Measurements from ENCODE around the gene AHR.

The AHR gene

DNA sequence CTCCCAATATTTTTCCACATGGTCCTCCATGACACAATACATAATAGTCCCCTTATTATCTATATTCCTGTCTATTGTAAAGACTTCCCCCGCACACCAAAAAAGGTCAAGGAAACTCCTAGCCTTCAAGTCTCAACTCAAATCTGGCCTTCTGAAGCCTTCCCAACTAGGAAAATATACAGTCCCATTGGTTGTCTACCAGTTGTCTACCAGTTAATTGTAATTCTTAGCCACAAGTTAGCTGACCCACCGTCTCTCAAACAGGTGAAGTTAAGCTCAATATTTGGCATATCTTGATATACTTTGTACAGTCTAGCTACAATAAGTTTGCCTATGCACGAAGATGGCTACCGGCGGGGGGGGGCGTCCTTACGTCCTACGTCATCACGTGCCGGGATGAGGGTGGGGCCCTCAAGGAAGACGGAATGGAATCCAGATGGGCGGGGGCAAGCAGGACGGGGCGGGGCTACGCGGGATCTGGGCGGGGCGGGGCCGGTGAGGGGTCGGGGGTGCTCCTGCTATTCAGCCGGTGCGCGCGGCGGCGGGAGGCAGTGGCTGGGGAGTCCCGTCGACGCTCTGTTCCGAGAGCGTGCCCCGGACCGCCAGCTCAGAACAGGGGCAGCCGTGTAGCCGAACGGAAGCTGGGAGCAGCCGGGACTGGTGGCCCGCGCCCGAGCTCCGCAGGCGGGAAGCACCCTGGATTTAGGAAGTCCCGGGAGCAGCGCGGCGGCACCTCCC, at the start of gene AHR:
Gene AHR, plus strand, starts transcription at position 551 of the 738 bp plus-strand sequence. CDS start 613 bp downstream, outside the sequence.
- Mint-ChIP-seq H3K4me3 (peak within 1 kb of the TSS; percentile 84 to 92 (median 91)), H3K27me3 (ENCODE audit: low read depth) (peaks cover 32% of the 10 kb centered on the region), H3K27ac (peak within 1 kb of the TSS; percentile 54 to 94 (median 69)), H3K4me1 (peaks cover 17% of the 10 kb centered on the region), H3K36me3 (ENCODE audit: low read depth) (no peaks in the 10 kb centered on the region), H3K9me3 (peaks cover 2% of the 10 kb centered on the region)
- TF ChIP-seq, protein P1, sequence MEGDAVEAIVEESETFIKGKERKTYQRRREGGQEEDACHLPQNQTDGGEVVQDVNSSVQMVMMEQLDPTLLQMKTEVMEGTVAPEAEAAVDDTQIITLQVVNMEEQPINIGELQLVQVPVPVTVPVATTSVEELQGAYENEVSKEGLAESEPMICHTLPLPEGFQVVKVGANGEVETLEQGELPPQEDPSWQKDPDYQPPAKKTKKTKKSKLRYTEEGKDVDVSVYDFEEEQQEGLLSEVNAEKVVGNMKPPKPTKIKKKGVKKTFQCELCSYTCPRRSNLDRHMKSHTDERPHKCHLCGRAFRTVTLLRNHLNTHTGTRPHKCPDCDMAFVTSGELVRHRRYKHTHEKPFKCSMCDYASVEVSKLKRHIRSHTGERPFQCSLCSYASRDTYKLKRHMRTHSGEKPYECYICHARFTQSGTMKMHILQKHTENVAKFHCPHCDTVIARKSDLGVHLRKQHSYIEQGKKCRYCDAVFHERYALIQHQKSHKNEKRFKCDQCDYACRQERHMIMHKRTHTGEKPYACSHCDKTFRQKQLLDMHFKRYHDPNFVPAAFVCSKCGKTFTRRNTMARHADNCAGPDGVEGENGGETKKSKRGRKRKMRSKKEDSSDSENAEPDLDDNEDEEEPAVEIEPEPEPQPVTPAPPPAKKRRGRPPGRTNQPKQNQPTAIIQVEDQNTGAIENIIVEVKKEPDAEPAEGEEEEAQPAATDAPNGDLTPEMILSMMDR (IDR thresholded peaks at IDR 0.05; ENCODE audit: unreplicated experiment in 3 of 3): no peak

DNA sequence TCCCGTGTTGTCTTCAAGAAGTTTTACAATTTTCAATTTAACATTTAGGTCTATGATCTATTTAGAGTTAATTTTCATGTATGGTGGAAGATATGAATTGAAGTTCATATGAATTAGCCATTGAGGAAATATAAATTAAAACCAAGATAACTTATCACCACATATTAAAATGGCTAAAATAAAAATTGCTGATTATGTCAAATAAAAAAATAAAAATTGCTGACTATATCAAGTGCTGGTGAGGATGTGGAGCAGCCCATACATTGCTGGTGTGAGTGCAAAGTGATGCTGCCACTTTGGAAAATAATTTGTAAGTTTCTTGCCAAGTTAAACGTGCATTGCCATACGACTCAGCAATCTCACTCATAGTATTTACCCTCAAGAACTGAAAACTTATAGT, 44.6 kb upstream of the AHR start:
- Mint-ChIP-seq H3K4me3 (no peak overlapping the region), H3K27ac (no peak overlapping the region), H3K36me3 (ENCODE audit: low read depth) (no peaks in the 10 kb centered on the region), H3K27me3 (ENCODE audit: low read depth) (no peaks in the 10 kb centered on the region), H3K9me3 (no peaks in the 10 kb centered on the region), H3K4me1 (no peaks in the 10 kb centered on the region)
- TF ChIP-seq, protein P1 (IDR thresholded peaks at IDR 0.05; ENCODE audit: unreplicated experiment in 3 of 3): no peak

DNA sequence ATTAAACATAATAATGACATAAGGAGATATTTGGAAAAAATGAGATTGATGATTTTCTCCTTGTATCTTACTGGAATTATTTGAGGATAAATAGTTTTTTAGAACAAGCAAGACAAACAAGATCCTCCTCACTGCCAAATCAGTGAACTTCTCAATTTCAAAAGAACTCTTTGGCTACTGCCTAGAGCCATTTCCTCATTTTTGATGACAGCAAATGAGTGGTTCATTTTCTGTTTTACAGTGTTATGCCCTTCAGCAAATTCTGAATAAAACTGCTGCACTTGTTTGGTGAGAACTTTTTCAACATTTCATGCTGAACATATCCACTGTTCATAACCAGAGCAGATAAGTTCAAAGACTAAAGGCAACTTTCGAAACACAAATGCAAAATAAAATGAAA, 42.5 kb upstream of the AHR start:
- H3K4me1 Mint-ChIP-seq: no peaks in the 10 kb centered on the region
- H3K36me3 Mint-ChIP-seq (ENCODE audit: low read depth): no peaks in the 10 kb centered on the region
- H3K4me3 Mint-ChIP-seq: no peak overlapping the region
- H3K9me3 Mint-ChIP-seq: no peaks in the 10 kb centered on the region
- H3K27me3 Mint-ChIP-seq (ENCODE audit: low read depth): no peaks in the 10 kb centered on the region
- no peak overlapping the region for H3K27ac Mint-ChIP-seq
- TF ChIP-seq, protein P1 (IDR thresholded peaks at IDR 0.05; ENCODE audit: unreplicated experiment in 3 of 3): no peak

DNA sequence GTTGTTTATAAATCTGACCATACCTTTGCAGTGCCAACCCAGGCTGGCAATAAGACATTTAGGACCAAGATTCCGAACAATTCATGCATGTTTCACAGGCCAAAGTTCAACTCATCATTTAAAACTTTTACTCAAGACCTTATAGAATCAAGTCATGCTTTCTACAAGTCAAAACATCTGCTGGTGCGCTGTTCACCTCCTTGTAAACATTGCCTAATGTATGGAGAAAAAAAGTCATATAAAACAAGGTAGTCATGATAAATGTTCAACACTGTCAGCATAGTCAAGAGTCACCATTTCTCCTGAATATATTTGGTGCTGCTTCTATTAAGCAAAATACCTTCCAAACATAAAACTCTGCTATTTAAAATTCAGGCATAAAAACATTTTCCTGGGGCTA, 42.1 kb upstream of the AHR start:
- H3K36me3 Mint-ChIP-seq (ENCODE audit: low read depth): no peaks in the 10 kb centered on the region
- no peak overlapping the region for H3K4me3 Mint-ChIP-seq
- H3K4me1 Mint-ChIP-seq: no peaks in the 10 kb centered on the region
- no peaks in the 10 kb centered on the region for H3K9me3 Mint-ChIP-seq
- no peak overlapping the region for H3K27ac Mint-ChIP-seq
- TF ChIP-seq, protein P1 (IDR thresholded peaks at IDR 0.05; ENCODE audit: unreplicated experiment in 3 of 3): no peak
- no peaks in the 10 kb centered on the region for H3K27me3 Mint-ChIP-seq (ENCODE audit: low read depth)

DNA sequence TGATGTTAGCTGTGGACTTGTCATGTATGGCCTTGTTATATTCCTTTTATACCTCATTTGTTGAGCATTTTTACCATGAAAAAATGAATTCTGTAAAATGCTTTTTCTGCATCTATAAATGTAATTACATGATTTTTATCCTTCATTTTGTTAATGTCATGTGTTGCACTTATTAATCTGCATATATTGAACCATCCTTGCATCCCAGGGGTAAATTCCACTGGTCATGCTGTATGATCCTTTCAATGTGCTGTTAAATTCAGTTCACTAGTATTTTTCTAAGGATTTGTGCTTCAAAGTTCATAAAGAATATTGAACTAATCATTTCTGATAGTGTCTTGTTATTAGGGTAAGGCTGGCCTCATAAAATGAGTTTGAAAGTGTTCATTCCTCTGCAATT, 31.9 kb upstream of the AHR start:
- Mint-ChIP-seq H3K27me3 (ENCODE audit: low read depth) (no peaks in the 10 kb centered on the region), H3K36me3 (ENCODE audit: low read depth) (no peaks in the 10 kb centered on the region), H3K4me1 (no peaks in the 10 kb centered on the region), H3K4me3 (no peak overlapping the region), H3K9me3 (peaks cover 39% of the 10 kb centered on the region), H3K27ac (no peak overlapping the region)
- TF ChIP-seq, protein P1 (IDR thresholded peaks at IDR 0.05; ENCODE audit: unreplicated experiment in 3 of 3): no peak
